GM12891 (cell line): Measurements from ENCODE around the gene KIF1A.

ENCODE experiments used
- DNase-seq: peaks from one replicate; pipeline ENCODE4 v3.0.0; 2011; ENCODE audit warnings: low spot score; ENCODE audit not compliant: insufficient read length
- FAIRE-seq: peaks from 2 replicates; lab custom pipeline; 2011; peaks lifted over from hg19 to GRCh38; lab: Jason Lieb, UNC
- PAX5 ChIP-seq: IDR thresholded peaks from 2 replicates; pipeline ENCODE4 v1.6.1; 2011; ENCODE audit warnings: low read length, moderate library complexity, mild to moderate bottlenecking; ENCODE audit not compliant: insufficient read depth, severe bottlenecking
- POLR2A ChIP-seq: IDR thresholded peaks from 2 replicates; pipeline ENCODE4 v1.6.1; 2011; ENCODE audit warnings: low read depth, low read length, control low read depth
- POLR2AphosphoS5 ChIP-seq: IDR thresholded peaks from 2 replicates; pipeline ENCODE4 v1.6.1; 2011; ENCODE audit warnings: low read depth, low read length, control low read depth
- POU2F2 ChIP-seq: IDR thresholded peaks from 2 replicates; pipeline ENCODE4 v1.6.1; 2011; ENCODE audit warnings: low read depth, mild to moderate bottlenecking, control low read depth, low read length, moderate library complexity
- SPI1 ChIP-seq: IDR thresholded peaks from 2 replicates; pipeline ENCODE4 v1.6.1; 2011; ENCODE audit warnings: low read depth, low read length, control low read depth
- TAF1 ChIP-seq: IDR thresholded peaks from 2 replicates; pipeline ENCODE4 v1.6.1; 2011; ENCODE audit warnings: low read depth, low read length, control low read depth

Gene KIF1A

GRCh38 chr2:240803191-240803590 lies 16.8 kb downstream of the KIF1A start:
- DNase-seq (no peak), FAIRE-seq (no peak)
- no peak for TF ChIP-seq POU2F2
- TF ChIP-seq SPI1, result no peak
- TF ChIP-seq TAF1, result no peak

- TF ChIP-seq PAX5, result no peak
- no peak for TF ChIP-seq POLR2A
- TF ChIP-seq TAF1, result no peak
- TF ChIP-seq SPI1, result no peak
- TF ChIP-seq POU2F2, result no peak
- TF ChIP-seq POLR2AphosphoS5, result no peak
- DNase-seq, result no peak
- no peak for FAIRE-seq
Measured at GRCh38 chr2:240799033-240799820, 20.8 kb downstream of the KIF1A start.

- DNase-seq (no peak), FAIRE-seq (no peak)
- no peak for TF ChIP-seq POU2F2
- no peak for TF ChIP-seq TAF1
- TF ChIP-seq PAX5, result no peak
- TF ChIP-seq POLR2A, result no peak
- TF ChIP-seq SPI1, result no peak
- no peak for TF ChIP-seq POLR2AphosphoS5
Measured at GRCh38 chr2:240798327-240798905, 21.6 kb downstream of the KIF1A start.

GRCh38 chr2:240797914-240798313 lies 22.1 kb downstream of the KIF1A start:
- TF ChIP-seq TAF1, result no peak
- no peak for TF ChIP-seq POLR2AphosphoS5
- TF ChIP-seq POLR2A, result no peak
- TF ChIP-seq POU2F2, result no peak
- TF ChIP-seq PAX5, result no peak
- no peak for TF ChIP-seq SPI1
- no peak for FAIRE-seq
- DNase-seq, result no peak

GRCh38 chr2:240797500-240797895 lies 22.5 kb downstream of the KIF1A start:
- TF ChIP-seq PAX5, result no peak
- no peak for TF ChIP-seq POU2F2
- TF ChIP-seq SPI1, result no peak
- TF ChIP-seq POLR2AphosphoS5, result no peak
- no peak for TF ChIP-seq TAF1
- DNase-seq, result no peak
- FAIRE-seq, result no peak

GRCh38 chr2:240796543-240797499 lies 23.2 kb downstream of the KIF1A start:
- FAIRE-seq, result no peak
- DNase-seq, result no peak
- TF ChIP-seq SPI1 (no peak), POLR2A (no peak), TAF1 (no peak), POLR2AphosphoS5 (no peak), PAX5 (no peak), POU2F2 (no peak)

GRCh38 chr2:240795916-240796510 lies 24.0 kb downstream of the KIF1A start:
- DNase-seq (no peak), FAIRE-seq (no peak)
- TF ChIP-seq TAF1 (no peak), SPI1 (no peak), POLR2A (no peak), POLR2AphosphoS5 (no peak), PAX5 (no peak), POU2F2 (no peak)

GRCh38 chr2:240795454-240795853 lies 24.6 kb downstream of the KIF1A start:
- FAIRE-seq (no peak), DNase-seq (no peak)
- no peak for TF ChIP-seq PAX5
- TF ChIP-seq SPI1, result no peak
- no peak for TF ChIP-seq TAF1
- no peak for TF ChIP-seq POU2F2
- no peak for TF ChIP-seq POLR2A
- no peak for TF ChIP-seq POLR2AphosphoS5
